Epithelial cell of esophagus (primary cell): ENCODE results near the gene TSPAN33.
"Not testable (repeated sequence)": the region's sequence is repeated elsewhere in the genome, so short reads cannot be mapped to it uniquely, and the experiment has no call there.

Experiments
- DNase-seq: peaks from one replicate; pipeline ENCODE4 v3.0.0; 2010; ENCODE audit warnings: low read depth
- H3K4me3 ChIP-seq: 2 replicates; pipeline ENCODE4 v1.5.1; 2011; ENCODE audit warnings: mild to moderate bottlenecking, low read length, control low read depth
- CTCF ChIP-seq: IDR thresholded peaks from 2 replicates; pipeline ENCODE4 v1.5.1; 2011; ENCODE audit warnings: low read depth, mild to moderate bottlenecking, low read length, control low read depth, inconsistent platforms; ENCODE audit not compliant: insufficient read depth; ENCODE audit errors: missing control alignments

The TSPAN33 gene

GRCh38 chr7:129169686-129170440 lies 25.4 kb downstream of the TSPAN33 start:
- H3K4me3 ChIP-seq: peak overlapping the region; percentile 29
- DNase-seq: no peak
- no peak for TF ChIP-seq CTCF

- no peak overlapping the region for H3K4me3 ChIP-seq
- no peak for DNase-seq
- no peak for TF ChIP-seq CTCF
These were observed 26.0 kb downstream of the TSPAN33 start for GRCh38 chr7:129170441-129171021.

- not testable (repeated sequence) for H3K4me3 ChIP-seq, DNase-seq
These were observed 29.4 kb downstream of the TSPAN33 start for GRCh38 chr7:129173861-129174260.

- no peak for TF ChIP-seq CTCF
These were observed 32.6 kb downstream of the TSPAN33 start for GRCh38 chr7:129176916-129177710.

DNA sequence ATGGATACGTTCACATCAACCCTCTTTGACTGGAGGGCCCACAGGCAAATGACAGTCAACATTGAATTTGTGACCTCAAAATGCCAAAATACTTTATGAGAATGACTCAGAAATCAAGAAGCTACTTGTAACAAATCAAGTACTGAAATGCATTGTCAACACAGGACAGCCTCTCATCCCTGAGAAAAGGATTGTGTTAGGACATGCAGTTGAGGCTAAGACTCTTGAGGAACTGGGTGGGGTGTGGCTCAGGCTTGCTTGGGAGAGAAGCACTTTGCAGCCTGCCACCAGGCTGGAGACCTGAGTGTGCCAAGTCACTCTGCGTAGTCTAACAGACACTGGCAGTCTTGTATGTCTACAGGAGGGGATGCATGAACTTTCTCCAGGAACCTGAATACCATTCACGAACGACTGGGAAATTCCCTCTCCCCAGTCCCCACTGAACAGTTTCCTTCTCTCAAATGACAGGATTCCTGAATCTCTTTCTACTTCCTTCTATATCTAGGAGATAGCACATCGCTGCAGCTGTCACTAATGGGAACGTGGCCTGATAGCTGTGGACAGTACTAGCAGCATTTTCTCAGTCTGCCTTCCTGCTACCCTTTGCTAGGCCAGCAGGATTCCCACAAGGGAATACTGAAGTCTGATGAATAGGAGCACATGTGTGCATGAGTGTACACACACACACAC lies 40.6 kb downstream of the TSPAN33 start:
- DNase-seq: peak; percentile 94
- TF ChIP-seq CTCF: no peak
- no peak overlapping the region for H3K4me3 ChIP-seq

More at GRCh38 chr7:129176916-129177710, 32.6 kb downstream of the TSPAN33 start:
- DNase-seq: no peak
- H3K4me3 ChIP-seq: no peak overlapping the region

GRCh38 chr7:129186749-129187260 lies 42.3 kb downstream of the TSPAN33 start:
- DNase-seq: no peak
- no peak overlapping the region for H3K4me3 ChIP-seq
- no peak for TF ChIP-seq CTCF
